GM21737 (cell line): ENCODE results near the gene GPR55.
A peak's percentile ranks its signal among the peaks of the same experiment; 100 is the strongest.

Source experiments
- ATAC-seq: cut with Tn5 transposase; IDR thresholded peaks from one replicate; pipeline ENCODE4 v1.9.1; 2021; ENCODE audit warnings: mild to moderate bottlenecking, moderate library complexity; ENCODE audit not compliant: unreplicated experiment

Gene GPR55

DNA sequence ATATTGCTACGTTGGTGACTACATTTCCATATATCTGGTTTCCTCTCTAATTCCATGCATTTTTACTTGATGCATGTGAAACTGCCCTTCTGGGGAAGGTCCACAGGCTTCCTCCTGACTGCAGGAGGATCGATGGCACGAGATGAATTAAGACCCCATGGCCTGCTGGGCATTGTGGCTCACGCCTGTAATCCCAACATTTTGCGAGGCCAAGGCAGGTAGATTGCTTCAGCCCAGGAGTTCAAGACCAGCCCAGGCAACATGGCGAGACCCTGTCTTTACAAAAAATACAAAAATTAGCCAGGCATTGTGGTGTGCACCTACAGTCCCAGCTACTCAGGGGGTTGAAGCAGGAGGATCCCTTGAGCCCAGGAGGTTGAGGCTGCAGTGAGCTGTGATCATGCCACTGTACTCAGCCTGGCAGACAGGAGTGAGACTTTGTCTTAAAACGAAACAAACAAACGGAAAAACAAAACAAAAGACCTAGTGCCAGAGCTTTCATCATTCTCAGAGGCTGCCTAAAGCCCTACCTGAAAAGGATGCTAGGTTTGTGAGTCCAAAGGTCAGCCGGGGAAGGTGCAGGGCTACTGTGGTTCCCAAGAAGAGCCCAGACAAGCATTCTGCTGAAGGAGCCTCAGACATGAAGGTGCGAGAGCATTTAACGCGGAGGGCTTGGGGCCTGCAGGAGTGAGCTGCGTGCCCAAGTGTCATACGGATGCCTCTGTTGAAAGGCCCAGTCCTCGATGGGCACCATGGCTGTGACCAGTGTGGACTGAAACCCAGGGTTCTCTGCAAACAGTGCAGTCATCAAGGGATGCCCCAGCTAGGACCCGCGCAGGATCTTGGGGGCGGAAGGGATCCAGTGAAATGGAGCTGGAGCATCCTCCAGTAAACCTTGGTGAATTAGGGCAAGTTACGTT, 21.6 kb downstream of the GPR55 start:
- ATAC-seq, result no peak

DNA sequence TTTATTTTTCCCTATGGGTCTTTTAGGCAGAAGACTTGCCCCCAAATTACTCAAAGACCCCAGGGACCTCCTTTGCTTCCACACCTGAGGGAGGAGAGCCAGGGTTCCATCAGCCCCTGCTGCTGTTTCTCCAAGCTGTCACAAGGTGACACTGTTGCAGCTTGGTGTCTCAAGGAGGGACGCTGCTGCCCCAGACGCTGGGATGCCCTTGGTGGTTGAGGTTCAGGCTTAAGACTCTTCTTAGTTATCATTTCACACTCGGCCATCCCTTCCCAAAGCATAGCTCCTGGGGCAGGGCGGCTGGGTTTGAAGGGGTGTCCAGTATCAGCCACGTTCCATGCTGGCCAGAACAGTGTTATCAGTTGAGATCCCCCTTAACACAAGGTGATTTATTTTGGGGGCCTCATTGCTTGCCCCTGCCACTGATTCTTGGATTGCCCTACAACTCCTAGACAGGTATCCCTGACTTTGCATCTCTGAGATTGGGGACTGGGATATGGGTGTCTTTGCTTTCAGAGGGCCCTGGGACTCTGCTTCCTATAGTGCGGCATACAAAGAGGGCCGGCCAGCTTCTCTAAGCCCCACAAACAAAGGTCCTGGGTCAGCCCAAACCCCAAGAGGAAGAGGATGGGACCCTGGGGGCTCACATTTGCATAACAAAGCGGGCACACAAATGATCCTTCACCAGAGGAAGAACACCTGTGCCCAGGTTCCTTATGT, 22.7 kb downstream of the GPR55 start:
- ATAC-seq, result peak; percentile 70

GRCh38 chr2:230901006-230901405, 24.0 kb downstream of the GPR55 start:
- no peak for ATAC-seq

GRCh38 chr2:230900336-230900995, 24.6 kb downstream of the GPR55 start:
- no peak for ATAC-seq

DNA sequence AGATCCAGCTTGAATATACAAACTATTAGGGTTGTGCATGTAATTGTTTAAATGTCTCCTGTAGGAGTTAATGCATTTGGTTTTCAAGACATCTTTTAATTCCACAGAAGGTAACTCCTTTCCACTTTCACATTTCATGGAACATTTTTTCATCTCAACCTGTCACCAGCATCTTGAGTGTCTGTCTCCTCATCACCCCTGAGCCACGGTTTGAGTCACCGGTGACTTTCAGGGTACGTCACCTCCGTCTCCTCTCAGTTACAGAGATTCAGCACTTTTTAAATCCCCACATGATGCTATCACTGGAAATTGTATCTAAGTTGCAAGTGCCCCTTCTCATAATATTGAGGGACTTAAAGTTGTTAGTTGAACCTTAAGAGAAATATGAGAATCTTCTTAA, 25.3 kb downstream of the GPR55 start:
- ATAC-seq, result no peak

DNA sequence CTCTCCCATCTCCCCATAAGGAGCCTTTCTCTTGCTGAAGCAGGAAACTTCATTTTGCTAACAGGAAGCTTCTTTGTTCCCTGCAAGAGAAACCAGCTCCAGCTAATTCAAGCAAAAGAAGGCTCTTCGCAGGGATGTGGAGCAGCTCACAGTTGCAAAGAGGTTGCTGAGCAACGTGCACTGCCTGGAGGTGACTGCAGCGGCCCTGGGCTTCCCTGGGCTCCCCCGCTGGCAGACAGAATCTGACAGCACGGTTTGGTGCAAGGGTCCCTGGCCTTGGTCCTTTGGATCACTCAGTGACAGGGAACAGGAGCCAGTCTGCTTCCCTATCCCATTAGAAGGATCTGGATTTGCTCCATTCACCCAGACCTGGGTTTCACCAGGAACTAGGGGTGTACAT, 25.8 kb downstream of the GPR55 start:
- ATAC-seq, result no peak

- ATAC-seq, result no peak
Measured at GRCh38 chr2:230898713-230899091, 26.3 kb downstream of the GPR55 start.

GRCh38 chr2:230898016-230898712, 26.9 kb downstream of the GPR55 start:
- ATAC-seq, result no peak

DNA sequence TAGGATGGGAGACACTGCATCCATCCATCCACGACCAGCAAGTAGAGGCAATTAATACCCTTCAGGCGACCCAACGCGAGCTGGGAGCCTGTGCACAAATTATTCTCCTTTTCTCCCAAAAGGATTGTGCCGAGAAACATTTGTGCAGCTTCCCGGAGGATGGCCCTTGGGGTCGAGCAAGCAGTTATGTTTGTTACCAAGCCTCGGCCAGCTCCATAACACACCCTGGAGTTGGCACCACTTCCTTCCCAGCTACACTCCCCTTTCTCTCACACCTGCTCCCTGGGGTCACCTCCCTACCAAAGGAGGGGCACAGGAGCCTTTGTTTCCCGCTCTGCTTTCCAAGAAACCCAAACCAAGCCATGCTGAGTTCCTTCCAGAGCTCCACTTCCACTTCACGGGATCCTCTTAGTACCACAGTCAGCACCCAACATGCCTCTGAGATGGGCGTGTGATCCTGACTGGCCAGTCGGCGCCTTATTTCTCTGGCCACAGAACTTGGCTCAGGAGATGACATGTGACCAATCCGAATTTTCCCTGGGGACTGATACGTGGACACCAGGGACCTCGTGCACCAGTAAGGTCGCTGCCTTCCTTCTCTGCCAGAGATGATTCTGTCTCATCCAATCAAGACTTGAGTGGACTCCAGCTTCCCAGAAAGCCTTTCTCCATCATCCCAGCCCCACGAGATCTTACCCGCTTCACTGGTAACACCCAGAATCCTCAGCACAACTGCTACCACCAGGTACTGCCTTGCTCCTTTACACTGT, 28.5 kb downstream of the GPR55 start:
- ATAC-seq, result no peak

DNA sequence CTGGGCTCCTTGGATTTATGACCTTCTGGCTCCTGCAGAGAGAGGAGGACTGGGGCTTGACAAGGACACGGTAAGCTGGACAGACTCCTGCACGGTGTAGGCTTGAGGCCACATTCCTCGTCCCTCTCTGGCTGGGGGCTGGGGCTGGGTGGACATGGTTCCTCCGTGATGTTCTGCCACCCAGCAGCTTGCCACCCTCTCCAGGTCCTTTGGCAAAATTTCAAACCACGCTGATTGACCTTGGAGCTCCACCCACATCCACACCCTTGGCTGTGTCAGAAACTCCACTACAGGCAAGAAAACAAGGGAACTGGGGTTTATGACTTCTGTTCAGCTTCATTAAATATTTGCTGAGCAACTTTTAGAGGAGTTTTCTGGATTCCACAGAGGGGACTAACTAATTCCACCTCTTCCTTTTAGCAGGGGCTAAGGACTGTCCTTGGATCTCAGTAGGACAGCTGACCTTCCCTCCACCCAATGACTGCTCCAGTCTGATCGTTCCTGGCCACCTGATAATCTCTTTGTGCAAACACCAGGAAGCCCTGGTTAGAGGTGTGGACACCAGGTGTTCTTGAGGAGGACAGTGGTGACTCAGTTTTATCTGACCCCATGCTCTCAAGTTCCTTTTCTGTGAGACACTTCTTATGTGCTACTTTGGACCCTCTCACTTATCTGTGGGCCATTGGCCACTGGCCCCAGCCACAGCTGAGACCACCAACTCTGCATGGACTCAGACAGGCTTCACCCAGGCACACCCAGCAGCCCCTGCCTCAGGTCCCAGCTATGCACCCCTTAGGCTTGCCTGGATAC, 29.3 kb downstream of the GPR55 start:
- no peak for ATAC-seq

DNA sequence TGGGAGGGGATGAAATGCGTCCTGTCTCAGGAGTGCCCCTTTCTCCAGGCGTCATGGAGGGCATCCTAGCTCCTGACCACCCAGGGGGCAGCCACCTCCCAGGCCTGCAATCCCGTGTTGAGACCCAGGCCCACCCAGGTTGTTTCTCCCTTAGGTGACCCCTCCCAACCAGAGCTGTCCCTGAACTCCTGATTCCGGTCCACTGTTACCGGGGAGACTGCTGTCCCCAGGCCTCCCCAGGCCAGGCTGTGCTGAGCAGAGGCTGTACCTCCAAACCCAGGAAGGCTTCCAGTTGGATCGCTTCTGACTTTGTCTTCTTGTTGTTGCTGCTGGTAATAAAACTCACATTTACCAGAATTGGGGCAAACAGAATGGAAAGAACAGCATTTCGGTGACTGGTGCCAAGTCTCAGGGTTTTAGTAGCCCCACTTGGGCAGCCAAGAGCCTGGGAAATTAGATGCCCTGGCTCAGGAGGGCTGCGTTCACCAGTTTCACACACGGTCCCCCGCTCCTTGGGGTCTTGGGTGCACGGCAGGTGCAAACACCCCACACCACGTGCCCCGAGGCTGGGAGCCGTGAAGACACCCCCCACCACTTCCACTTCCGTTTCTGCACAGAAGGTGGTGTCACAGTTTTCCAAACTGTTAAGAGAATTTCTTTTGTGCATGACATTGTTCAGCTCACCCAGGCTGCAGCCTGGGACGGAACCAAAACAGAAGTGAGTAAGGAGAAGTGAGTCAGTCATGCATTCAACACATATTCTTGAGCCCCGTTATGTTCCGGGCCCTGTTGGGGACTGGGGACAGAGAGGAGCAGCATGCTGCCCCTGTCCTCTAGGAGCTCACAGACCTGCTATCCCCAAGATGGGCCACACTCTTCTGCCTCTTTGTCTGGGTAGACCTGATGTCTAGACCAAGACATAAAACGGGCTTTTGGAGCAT, 30.9 kb downstream of the GPR55 start:
- no peak for ATAC-seq

GRCh38 chr2:230893338-230893737, 31.7 kb downstream of the GPR55 start:
- ATAC-seq, result peak; percentile 62

DNA sequence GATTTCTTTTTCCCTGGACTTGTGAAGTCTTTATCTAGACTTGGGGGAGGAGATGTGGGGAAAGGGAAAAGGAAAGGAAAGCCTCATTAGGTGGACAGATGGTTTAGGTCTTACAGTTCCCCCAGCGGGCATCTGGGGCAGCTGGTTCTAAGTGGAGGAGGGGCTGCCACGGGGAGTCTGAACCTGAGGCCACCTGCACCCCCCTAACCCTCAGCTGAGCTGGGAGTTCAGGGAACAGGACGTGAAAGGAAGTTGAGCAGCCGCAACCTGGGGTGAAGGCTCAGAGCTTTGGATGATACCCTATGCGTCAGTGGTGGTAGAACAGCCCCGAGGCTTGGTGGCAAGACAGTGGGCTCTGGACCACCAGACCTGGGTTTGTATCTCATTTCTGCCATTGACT, 33.5 kb downstream of the GPR55 start:
- ATAC-seq, result no peak

- no peak for ATAC-seq
Measured at GRCh38 chr2:230891064-230891463, 34.0 kb downstream of the GPR55 start.

- no peak for ATAC-seq
Measured at GRCh38 chr2:230890646-230891045, 34.4 kb downstream of the GPR55 start.

GRCh38 chr2:230889911-230890601, 35.0 kb downstream of the GPR55 start:
- no peak for ATAC-seq

DNA sequence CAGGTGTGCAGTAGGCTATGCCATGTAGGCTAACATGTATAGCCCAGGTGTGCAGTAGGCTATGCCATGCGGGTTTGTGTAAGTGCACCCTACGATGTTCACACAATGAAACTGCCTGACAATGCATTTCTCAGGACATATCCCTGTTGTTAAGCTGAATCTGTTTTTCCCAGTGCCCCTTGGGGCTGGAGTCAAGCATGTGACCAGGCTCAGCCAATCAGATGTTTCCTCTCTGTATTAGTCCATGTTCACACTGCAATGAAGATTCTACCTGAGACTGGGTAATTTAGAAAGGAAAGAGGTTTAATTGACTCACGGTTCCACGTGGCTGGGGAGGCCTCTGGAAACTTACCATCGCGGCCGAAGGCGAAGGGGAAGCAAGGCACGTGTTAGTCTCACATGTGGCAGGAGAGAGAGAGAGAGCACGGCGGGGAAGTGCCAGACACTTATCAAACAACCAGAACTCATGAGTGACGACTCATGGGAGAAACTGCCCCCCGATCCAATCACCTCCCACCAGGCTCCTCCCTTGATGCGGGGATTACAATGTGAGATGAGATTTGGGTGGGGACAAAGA, 36.1 kb downstream of the GPR55 start:
- ATAC-seq, result no peak
